HUES6 (cell line): ENCODE measurements around the gene DKC1.
"Not testable (repeated sequence)": the region's sequence is repeated elsewhere in the genome, so short reads cannot be mapped to it uniquely, and the experiment has no call there.

ENCODE experiments used
- H3K27ac ChIP-seq: 2 replicates; pipeline ENCODE4 v1.7.0; 2013; ENCODE audit warnings: low read depth, mild to moderate bottlenecking, low read length, inconsistent platforms
- H3K27me3 ChIP-seq: 2 replicates; pipeline ENCODE4 v1.6.1; 2013; ENCODE audit warnings: low read length; ENCODE audit not compliant: control insufficient read depth, insufficient read depth
- H3K36me3 ChIP-seq: 2 replicates; pipeline ENCODE4 v1.6.1; 2013; ENCODE audit warnings: low read length; ENCODE audit not compliant: control insufficient read depth, insufficient read depth
- H3K4me1 ChIP-seq: 2 replicates; pipeline ENCODE4 v1.6.1; 2013; ENCODE audit warnings: low read length; ENCODE audit not compliant: control insufficient read depth, insufficient read depth
- H3K4me3 ChIP-seq: 2 replicates; pipeline ENCODE4 v1.5.1; 2013; ENCODE audit warnings: low read depth, low read length
- H3K9ac ChIP-seq: one replicate; pipeline ENCODE4 v1.6.1; 2013; ENCODE audit warnings: mild to moderate bottlenecking, low read length
- H3K9me3 ChIP-seq: 2 replicates; pipeline ENCODE4 v1.6.1; 2013; ENCODE audit warnings: low read depth, low read length; ENCODE audit not compliant: control insufficient read depth, insufficient read depth

Gene DKC1

GRCh38 chrX:154806837-154807501 lies 44.3 kb downstream of the DKC1 start:
- Histone ChIP-seq H3K27me3 (peaks cover 15% of the 10 kb centered on the region; the same call in 1 of the 2 replicates), H3K9me3 (peaks cover 30% of the 10 kb centered on the region), H3K36me3 (no peaks in the 10 kb centered on the region), H3K4me1 (peaks cover 25% of the 10 kb centered on the region; the same call in 1 of the 2 replicates), H3K27ac (no peak overlapping the region), H3K4me3 (no peak overlapping the region), H3K9ac (no peak overlapping the region)

GRCh38 chrX:154809939-154810665 lies 47.4 kb downstream of the DKC1 start:
- no peak overlapping the region for H3K27ac ChIP-seq
- peaks cover 24% of the 10 kb centered on the region for H3K9me3 ChIP-seq
- peaks cover 5% of the 10 kb centered on the region; the same call in 1 of the 2 replicates for H3K4me1 ChIP-seq
- no peaks in the 10 kb centered on the region for H3K36me3 ChIP-seq
- no peak overlapping the region for H3K9ac ChIP-seq
- H3K4me3 ChIP-seq: no peak overlapping the region
- no peaks in the 10 kb centered on the region; the same call in 1 of the 2 replicates for H3K27me3 ChIP-seq

- H3K27me3 ChIP-seq: no peaks in the 10 kb centered on the region
- H3K36me3 ChIP-seq: no peaks in the 10 kb centered on the region
- no peak overlapping the region for H3K4me3 ChIP-seq
- no peak overlapping the region for H3K9ac ChIP-seq
- peaks cover 16% of the 10 kb centered on the region for H3K9me3 ChIP-seq
- no peak overlapping the region for H3K27ac ChIP-seq
- no peaks in the 10 kb centered on the region for H3K4me1 ChIP-seq
Measured at GRCh38 chrX:154812341-154813101, 49.9 kb downstream of the DKC1 start.

- Histone ChIP-seq H3K27me3 (no peaks in the 10 kb centered on the region), H3K27ac (no peak overlapping the region), H3K9me3 (peaks cover 15% of the 10 kb centered on the region), H3K36me3 (no peaks in the 10 kb centered on the region), H3K4me3 (no peak overlapping the region), H3K4me1 (no peaks in the 10 kb centered on the region), H3K9ac (no peak overlapping the region)
Measured at GRCh38 chrX:154813801-154814200, 51.1 kb downstream of the DKC1 start.

- Histone ChIP-seq H3K9me3 (peaks cover 23% of the 10 kb centered on the region), H3K4me1 (peaks cover 11% of the 10 kb centered on the region), H3K4me3 (no peak overlapping the region), H3K27ac (no peak overlapping the region), H3K9ac (no peak overlapping the region), H3K36me3 (no peaks in the 10 kb centered on the region), H3K27me3 (no peaks in the 10 kb centered on the region)
Measured at GRCh38 chrX:154815274-154815818, 52.7 kb downstream of the DKC1 start.

GRCh38 chrX:154816326-154816898 lies 53.7 kb downstream of the DKC1 start:
- H3K9ac ChIP-seq, H3K27me3 ChIP-seq, H3K4me3 ChIP-seq, H3K36me3 ChIP-seq, H3K27ac ChIP-seq: not testable (repeated sequence)
- H3K4me1 ChIP-seq: peaks cover 21% of the 10 kb centered on the region
- H3K9me3 ChIP-seq: peaks cover 25% of the 10 kb centered on the region

GRCh38 chrX:154817048-154817618 lies 54.5 kb downstream of the DKC1 start:
- not testable (repeated sequence) for H3K9ac ChIP-seq, H3K36me3 ChIP-seq, H3K27ac ChIP-seq, H3K27me3 ChIP-seq, H3K4me3 ChIP-seq
- Histone ChIP-seq H3K9me3 (peaks cover 25% of the 10 kb centered on the region), H3K4me1 (peaks cover 29% of the 10 kb centered on the region)

GRCh38 chrX:154818916-154819770 lies 56.5 kb downstream of the DKC1 start:
- H3K4me1 ChIP-seq: peaks cover 33% of the 10 kb centered on the region
- no peaks in the 10 kb centered on the region for H3K27me3 ChIP-seq
- peak overlapping the region; percentile 35; the same call in 1 of the 2 replicates for H3K4me3 ChIP-seq
- peaks cover 29% of the 10 kb centered on the region for H3K9me3 ChIP-seq
- H3K9ac ChIP-seq: peak overlapping the region; percentile 73
- no peaks in the 10 kb centered on the region for H3K36me3 ChIP-seq
- peak overlapping the region; percentile 89; the same call in 1 of the 2 replicates for H3K27ac ChIP-seq

GRCh38 chrX:154819771-154820341 lies 57.2 kb downstream of the DKC1 start:
- Histone ChIP-seq H3K9ac (peak overlapping the region; percentile 75), H3K4me3 (peak overlapping the region; percentile 35; the same call in 1 of the 2 replicates), H3K36me3 (no peaks in the 10 kb centered on the region), H3K9me3 (peaks cover 35% of the 10 kb centered on the region), H3K27me3 (no peaks in the 10 kb centered on the region), H3K27ac (peak overlapping the region; percentile 89; the same call in 1 of the 2 replicates), H3K4me1 (peaks cover 33% of the 10 kb centered on the region)
